Measurements from ENCODE around the gene ADCY2.

ADCY2 gene

DNA sequence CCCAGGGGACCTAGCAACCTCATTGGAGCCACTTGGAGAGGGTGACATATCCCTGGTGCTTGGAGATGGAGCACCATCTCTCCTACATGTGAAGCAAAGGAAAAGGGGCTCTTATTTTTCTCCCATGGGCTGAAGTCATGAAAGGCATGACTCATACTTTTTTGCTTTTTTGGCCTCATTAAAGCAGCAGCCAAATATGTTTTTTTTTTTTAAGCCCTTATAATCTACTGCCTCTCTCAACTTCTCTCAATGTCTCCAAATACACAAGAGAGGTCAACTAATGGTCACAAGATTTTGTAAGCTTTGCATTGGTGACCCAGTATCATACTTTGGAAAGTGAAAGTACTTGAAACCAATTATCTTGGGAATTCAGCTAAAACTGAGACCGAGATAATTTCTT lies 456.6 kb downstream of the ADCY2 start:
- H3K27me3 ChIP-seq (ENCODE audit: low read depth, low read length), result no peaks in the 10 kb centered on the region
- H2AFZ ChIP-seq (ENCODE audit: low read depth, low read length), result no peak overlapping the region
- no peaks in the 10 kb centered on the region for H3K36me3 ChIP-seq (replicated peaks; ENCODE audit: low read depth, low read length)
- no peak overlapping the region for H3K4me2 ChIP-seq (ENCODE audit: low read length)
- no peak overlapping the region for H3K27ac ChIP-seq (ENCODE audit: low read length)
- TF ChIP-seq CTCF (IDR thresholded peaks at IDR 0.05; ENCODE audit: low read depth, low read length), result no peak
- TF ChIP-seq EZH2phosphoT487 (IDR thresholded peaks at IDR 0.05; ENCODE audit: low read depth), result no peak
- no peaks in the 10 kb centered on the region for H4K20me1 ChIP-seq (ENCODE audit: insufficient read depth, low read length)
- H3K79me2 ChIP-seq (ENCODE audit: low read length), result no peaks in the 10 kb centered on the region
- H3K9me3 ChIP-seq (ENCODE audit: insufficient read depth, low read length), result no peaks in the 10 kb centered on the region
- no peak overlapping the region for H3K9ac ChIP-seq (ENCODE audit: low read length)
- H3K4me3 ChIP-seq (ENCODE audit: low read length), result no peak overlapping the region
- no peaks in the 10 kb centered on the region for H3K4me1 ChIP-seq (ENCODE audit: low read length)

DNA sequence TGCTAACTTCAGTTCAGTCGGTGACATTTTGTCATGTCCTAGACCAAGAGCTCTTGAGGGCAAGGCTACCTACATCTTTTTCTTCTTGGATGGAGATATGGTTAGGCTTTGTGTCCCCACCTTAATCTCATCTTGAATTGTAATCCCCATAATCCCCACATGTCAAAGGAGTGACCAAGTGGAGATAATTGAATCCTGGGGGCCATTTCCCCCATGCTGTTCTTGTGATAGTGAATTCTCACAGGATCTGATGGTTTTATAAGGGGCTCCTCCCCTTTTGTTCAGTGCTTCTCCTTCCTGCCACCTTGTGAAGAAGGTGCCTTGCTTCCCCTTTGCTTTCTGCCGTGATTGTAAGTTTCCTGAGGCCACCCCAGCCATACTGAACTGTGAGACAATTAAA lies 457.1 kb downstream of the ADCY2 start:
- Histone ChIP-seq H3K9me3 (ENCODE audit: insufficient read depth, low read length) (no peaks in the 10 kb centered on the region), H3K27ac (ENCODE audit: low read length) (no peak overlapping the region), H4K20me1 (ENCODE audit: insufficient read depth, low read length) (no peaks in the 10 kb centered on the region), H3K4me1 (ENCODE audit: low read length) (no peaks in the 10 kb centered on the region), H3K9ac (ENCODE audit: low read length) (no peak overlapping the region), H3K36me3 (replicated peaks; ENCODE audit: low read depth, low read length) (no peaks in the 10 kb centered on the region), H2AFZ (ENCODE audit: low read depth, low read length) (no peak overlapping the region), H3K27me3 (ENCODE audit: low read depth, low read length) (no peaks in the 10 kb centered on the region), H3K4me3 (ENCODE audit: low read length) (no peak overlapping the region), H3K79me2 (ENCODE audit: low read length) (no peaks in the 10 kb centered on the region), H3K4me2 (ENCODE audit: low read length) (no peak overlapping the region)
- TF ChIP-seq CTCF (IDR thresholded peaks at IDR 0.05; ENCODE audit: low read depth, low read length) (no peak), EZH2phosphoT487 (IDR thresholded peaks at IDR 0.05; ENCODE audit: low read depth) (no peak)

DNA sequence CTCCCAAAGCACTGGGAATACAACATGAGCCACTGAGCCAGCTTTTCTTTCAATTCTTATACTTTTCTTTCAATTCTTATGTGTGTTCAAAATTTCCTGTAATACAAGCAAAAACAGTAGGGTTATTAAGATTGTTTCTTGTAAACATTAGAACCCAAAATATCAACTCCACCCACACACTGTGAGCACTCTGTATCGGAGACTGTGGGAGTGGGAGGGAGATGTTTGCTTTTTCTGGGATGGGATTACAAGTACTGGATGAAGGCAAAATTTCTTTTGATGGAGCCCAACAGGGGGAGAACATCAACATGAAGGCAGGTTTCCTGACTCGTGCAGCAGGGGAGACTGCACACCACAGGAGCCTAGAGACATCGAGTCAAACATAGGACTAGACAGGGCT lies 459.7 kb downstream of the ADCY2 start:
- no peaks in the 10 kb centered on the region for H3K79me2 ChIP-seq (ENCODE audit: low read length)
- H3K9ac ChIP-seq (ENCODE audit: low read length), result no peak overlapping the region
- H3K36me3 ChIP-seq (replicated peaks; ENCODE audit: low read depth, low read length), result peaks cover 3% of the 10 kb centered on the region
- no peak overlapping the region for H3K27ac ChIP-seq (ENCODE audit: low read length)
- no peak overlapping the region for H2AFZ ChIP-seq (ENCODE audit: low read depth, low read length)
- H4K20me1 ChIP-seq (ENCODE audit: insufficient read depth, low read length), result no peaks in the 10 kb centered on the region
- no peaks in the 10 kb centered on the region for H3K9me3 ChIP-seq (ENCODE audit: insufficient read depth, low read length)
- H3K4me3 ChIP-seq (ENCODE audit: low read length), result no peak overlapping the region
- TF ChIP-seq EZH2phosphoT487 (IDR thresholded peaks at IDR 0.05; ENCODE audit: low read depth), result no peak
- TF ChIP-seq CTCF (IDR thresholded peaks at IDR 0.05; ENCODE audit: low read depth, low read length), result no peak
- H3K4me2 ChIP-seq (ENCODE audit: low read length), result no peak overlapping the region
- no peaks in the 10 kb centered on the region for H3K27me3 ChIP-seq (ENCODE audit: low read depth, low read length)
- H3K4me1 ChIP-seq (ENCODE audit: low read length), result no peaks in the 10 kb centered on the region

DNA sequence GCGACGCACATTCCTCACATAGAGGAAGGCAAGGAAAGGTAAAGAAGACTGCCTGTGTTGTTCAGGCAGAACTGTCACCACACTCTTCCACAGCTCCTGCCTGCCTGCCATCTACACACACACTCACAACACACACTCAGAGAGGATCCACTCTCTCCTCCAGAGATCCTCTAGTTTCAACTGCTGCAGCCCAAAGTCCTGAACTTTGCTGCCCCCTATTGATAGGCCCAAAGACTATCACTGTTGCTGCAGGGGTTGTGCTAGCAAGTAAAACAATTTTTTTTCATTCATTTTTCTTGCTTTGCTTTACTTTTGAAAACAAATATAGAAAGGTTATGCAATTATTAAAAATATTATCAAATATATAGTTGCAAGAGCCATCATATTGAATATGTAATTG lies 460.9 kb downstream of the ADCY2 start:
- H3K9me3 ChIP-seq (ENCODE audit: insufficient read depth, low read length), result no peaks in the 10 kb centered on the region
- no peaks in the 10 kb centered on the region for H3K27me3 ChIP-seq (ENCODE audit: low read depth, low read length)
- no peak overlapping the region for H3K9ac ChIP-seq (ENCODE audit: low read length)
- no peak overlapping the region for H3K27ac ChIP-seq (ENCODE audit: low read length)
- H2AFZ ChIP-seq (ENCODE audit: low read depth, low read length), result no peak overlapping the region
- H3K4me2 ChIP-seq (ENCODE audit: low read length), result no peak overlapping the region
- H3K36me3 ChIP-seq (replicated peaks; ENCODE audit: low read depth, low read length), result peaks cover 3% of the 10 kb centered on the region
- no peak overlapping the region for H3K4me3 ChIP-seq (ENCODE audit: low read length)
- no peaks in the 10 kb centered on the region for H4K20me1 ChIP-seq (ENCODE audit: insufficient read depth, low read length)
- TF ChIP-seq CTCF (IDR thresholded peaks at IDR 0.05; ENCODE audit: low read depth, low read length), result peak; percentile 57
- TF ChIP-seq EZH2phosphoT487 (IDR thresholded peaks at IDR 0.05; ENCODE audit: low read depth), result no peak
- H3K79me2 ChIP-seq (ENCODE audit: low read length), result no peaks in the 10 kb centered on the region
- H3K4me1 ChIP-seq (ENCODE audit: low read length), result no peaks in the 10 kb centered on the region

Data from OCI-LY3 (cell line).